ENCODE data around the gene TMEM213. TPM values are rescaled to one million over a fixed set of nuclear protein-coding genes. Genes with fewer than 3 reads are reported as not detected.

Gene TMEM213
- total and polyA plus RNA-seq, 12 donors, result not detected

DNA sequence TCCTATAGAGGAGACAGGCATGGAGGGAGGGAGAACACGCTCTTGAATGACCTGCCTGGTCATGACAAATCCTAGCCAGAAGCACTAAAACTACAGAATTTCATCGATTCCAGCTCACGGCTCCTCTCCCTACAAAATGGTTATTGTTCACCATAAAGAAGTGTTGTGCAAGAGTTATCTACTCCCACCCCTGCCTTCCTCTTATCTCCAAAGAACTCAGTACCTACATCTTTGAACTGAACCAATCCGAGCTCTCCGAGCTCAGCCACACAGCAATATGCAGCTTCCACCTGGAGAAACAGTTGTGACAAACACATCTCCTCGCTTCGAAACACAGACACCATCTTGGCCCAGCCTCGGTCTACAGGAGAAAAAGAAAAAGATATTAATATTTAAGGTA lies 26.9 kb upstream of the TMEM213 start:
- TF ChIP-seq, protein P1, sequence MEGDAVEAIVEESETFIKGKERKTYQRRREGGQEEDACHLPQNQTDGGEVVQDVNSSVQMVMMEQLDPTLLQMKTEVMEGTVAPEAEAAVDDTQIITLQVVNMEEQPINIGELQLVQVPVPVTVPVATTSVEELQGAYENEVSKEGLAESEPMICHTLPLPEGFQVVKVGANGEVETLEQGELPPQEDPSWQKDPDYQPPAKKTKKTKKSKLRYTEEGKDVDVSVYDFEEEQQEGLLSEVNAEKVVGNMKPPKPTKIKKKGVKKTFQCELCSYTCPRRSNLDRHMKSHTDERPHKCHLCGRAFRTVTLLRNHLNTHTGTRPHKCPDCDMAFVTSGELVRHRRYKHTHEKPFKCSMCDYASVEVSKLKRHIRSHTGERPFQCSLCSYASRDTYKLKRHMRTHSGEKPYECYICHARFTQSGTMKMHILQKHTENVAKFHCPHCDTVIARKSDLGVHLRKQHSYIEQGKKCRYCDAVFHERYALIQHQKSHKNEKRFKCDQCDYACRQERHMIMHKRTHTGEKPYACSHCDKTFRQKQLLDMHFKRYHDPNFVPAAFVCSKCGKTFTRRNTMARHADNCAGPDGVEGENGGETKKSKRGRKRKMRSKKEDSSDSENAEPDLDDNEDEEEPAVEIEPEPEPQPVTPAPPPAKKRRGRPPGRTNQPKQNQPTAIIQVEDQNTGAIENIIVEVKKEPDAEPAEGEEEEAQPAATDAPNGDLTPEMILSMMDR (IDR thresholded peaks at IDR 0.05), result no peak
- H3K4me3 ChIP-seq, result no peak overlapping the region
- DNase-seq, result no peak
- WGBS, 2 donors, result 85 to 90% methylated on average over 8 of the region's 8 CpGs
- H3K4me1 ChIP-seq, result no peaks in the 10 kb centered on the region
- no peak for ATAC-seq
- intact Hi-C loops (cut with DNase I), result no loop called here
- H3K27me3 ChIP-seq, result peaks cover 0 to 12% (median 0%) of the 10 kb centered on the region in 7 donors
- H3K9me3 ChIP-seq, result no peaks in the 10 kb centered on the region
- no peaks in the 10 kb centered on the region for H3K36me3 ChIP-seq
- no peak overlapping the region for H3K27ac ChIP-seq

DNA sequence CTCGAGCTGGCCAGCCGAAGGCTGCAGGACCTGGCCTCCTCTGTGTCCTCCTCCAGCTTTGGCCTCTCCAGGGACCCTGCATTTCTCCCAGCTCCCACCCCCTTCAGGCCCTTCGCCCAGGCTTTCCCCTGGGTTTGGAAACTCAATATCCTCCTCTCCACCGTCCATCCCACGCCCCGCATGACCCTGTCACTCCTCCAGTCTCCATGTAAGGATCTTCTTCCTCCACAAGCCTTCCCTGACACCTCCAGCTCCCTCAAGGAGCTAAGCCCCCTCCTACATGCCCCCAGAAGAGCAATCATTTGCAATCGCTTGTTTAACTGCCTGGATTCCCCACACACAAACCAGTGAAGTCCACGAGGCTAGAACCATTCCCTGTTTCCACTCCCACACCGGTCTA lies 24.6 kb upstream of the TMEM213 start:
- Histone ChIP-seq H3K9me3 (no peaks in the 10 kb centered on the region), H3K36me3 (no peaks in the 10 kb centered on the region), H3K27ac (no peak overlapping the region), H3K27me3 (peaks cover 0 to 12% (median 0%) of the 10 kb centered on the region in 7 donors), H3K4me3 (no peak overlapping the region), H3K4me1 (no peaks in the 10 kb centered on the region)
- 70 to 73% methylated on average over 9 of the region's 9 CpGs for WGBS, 2 donors
- ATAC-seq, result no peak
- TF ChIP-seq, protein P1 (IDR thresholded peaks at IDR 0.05), result no peak
- intact Hi-C loops (cut with DNase I), result no loop called here
- DNase-seq, result no peak

DNA sequence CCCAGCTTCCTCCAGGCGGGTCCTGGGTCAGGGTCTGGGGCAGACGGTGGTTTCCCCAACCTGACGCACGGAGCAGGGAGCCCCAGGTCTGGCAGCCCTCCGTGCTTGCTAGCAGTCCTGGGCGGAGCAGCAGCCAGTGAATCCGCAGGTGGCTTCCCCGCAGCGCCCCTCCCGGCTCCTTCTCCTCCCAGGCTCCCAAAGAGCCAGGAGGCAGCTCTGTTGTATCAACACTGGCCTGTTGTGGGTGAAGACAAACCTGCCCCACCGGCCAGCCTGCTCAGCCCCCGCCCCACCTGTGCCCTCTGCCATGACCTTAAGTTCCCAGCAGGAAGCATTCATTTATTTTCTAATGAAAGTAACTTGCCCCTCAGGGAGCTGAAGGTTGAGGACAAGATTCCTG lies 24.0 kb upstream of the TMEM213 start:
- TF ChIP-seq, protein P1 (IDR thresholded peaks at IDR 0.05), result no peak
- H3K36me3 ChIP-seq, result no peaks in the 10 kb centered on the region
- WGBS, 2 donors, result 39 to 50% methylated on average over 12 of the region's 12 CpGs
- no peaks in the 10 kb centered on the region for H3K9me3 ChIP-seq
- DNase-seq (no peak), ATAC-seq (no peak)
- no peak overlapping the region for H3K27ac ChIP-seq
- H3K4me3 ChIP-seq, result no peak overlapping the region
- H3K27me3 ChIP-seq, result peaks cover 0 to 12% (median 0%) of the 10 kb centered on the region in 7 donors
- intact Hi-C loops (cut with DNase I), result no loop called here
- H3K4me1 ChIP-seq, result no peaks in the 10 kb centered on the region

DNA sequence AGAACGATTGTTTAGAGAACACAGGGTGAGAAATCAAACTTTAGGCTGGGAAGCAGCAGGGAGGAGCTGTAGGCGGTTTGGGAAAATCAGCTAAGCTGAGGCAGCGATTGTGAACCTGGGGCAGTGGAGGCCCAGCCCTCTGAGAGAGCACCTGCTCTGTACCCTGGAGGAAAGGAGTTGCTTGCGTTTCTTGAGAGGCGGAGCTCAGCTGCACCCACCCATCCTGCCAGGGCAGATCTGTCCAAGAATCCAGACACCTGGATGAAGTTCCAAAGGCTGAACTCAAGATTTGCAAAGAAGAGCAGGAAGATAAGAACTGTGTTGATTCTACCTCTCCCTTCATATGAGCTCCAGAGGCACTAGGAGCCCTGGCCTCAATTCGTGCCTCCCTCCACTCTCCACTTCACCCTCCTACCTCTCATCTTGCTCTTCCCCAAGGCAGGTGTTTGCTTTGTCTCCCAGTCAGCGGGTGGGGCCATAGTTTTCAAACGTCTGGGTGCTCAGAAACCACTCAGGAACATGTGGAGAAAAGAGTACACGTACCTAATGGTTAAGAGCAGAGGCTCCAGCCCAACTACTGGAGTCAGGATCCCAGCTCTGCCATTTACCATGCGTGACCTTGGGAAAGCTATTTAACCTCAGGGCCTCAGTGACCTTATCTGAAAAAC lies 21.5 kb upstream of the TMEM213 start:
- Histone ChIP-seq H3K9me3 (no peaks in the 10 kb centered on the region), H3K27ac (no peak overlapping the region), H3K4me1 (no peaks in the 10 kb centered on the region), H3K4me3 (no peak overlapping the region), H3K27me3 (peaks cover 0 to 12% (median 0%) of the 10 kb centered on the region in 7 donors), H3K36me3 (no peaks in the 10 kb centered on the region)
- TF ChIP-seq, protein P1 (IDR thresholded peaks at IDR 0.05), result no peak
- ATAC-seq, result no peak
- intact Hi-C loops (cut with DNase I), result no loop called here
- 66 to 73% methylated on average over 10 of the region's 10 CpGs for WGBS, 2 donors
- no peak for DNase-seq

Data from heart right ventricle (tissue), 16 donors.